ENCODE results near the gene XPO5. TPM values are rescaled to one million over a fixed set of nuclear protein-coding genes. Genes with fewer than 3 reads are reported as not detected.

Gene XPO5
- total RNA-seq, 6 experiments from 2014 or later, result 11.3 to 16.3 (median 12.6) TPM

DNA sequence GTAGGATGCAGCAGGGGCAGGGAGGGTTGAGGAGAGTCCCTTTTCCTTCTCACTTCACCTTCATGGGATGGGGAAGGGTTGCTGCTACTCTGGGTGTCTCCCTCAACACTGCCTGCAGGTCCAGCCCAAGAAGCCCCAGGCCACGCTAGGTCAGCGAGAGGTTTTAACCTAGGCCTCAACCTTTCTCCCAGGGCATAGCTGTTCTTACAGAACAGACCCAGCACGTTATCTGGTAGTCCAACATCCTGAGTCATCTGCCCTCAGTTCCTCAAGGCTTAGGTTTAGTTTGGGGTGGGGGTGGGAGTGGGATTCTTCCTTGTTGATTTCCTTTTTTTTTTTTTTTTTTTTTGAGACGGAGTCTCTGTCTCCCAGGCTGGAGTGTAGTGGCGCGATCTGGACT is 81.5 kb downstream of the XPO5 start:
- DNase-seq (no peak), ATAC-seq (no peak)
- TF ChIP-seq POLR2A (IDR thresholded peaks at IDR 0.05), result no peak
- TF ChIP-seq, protein P1, sequence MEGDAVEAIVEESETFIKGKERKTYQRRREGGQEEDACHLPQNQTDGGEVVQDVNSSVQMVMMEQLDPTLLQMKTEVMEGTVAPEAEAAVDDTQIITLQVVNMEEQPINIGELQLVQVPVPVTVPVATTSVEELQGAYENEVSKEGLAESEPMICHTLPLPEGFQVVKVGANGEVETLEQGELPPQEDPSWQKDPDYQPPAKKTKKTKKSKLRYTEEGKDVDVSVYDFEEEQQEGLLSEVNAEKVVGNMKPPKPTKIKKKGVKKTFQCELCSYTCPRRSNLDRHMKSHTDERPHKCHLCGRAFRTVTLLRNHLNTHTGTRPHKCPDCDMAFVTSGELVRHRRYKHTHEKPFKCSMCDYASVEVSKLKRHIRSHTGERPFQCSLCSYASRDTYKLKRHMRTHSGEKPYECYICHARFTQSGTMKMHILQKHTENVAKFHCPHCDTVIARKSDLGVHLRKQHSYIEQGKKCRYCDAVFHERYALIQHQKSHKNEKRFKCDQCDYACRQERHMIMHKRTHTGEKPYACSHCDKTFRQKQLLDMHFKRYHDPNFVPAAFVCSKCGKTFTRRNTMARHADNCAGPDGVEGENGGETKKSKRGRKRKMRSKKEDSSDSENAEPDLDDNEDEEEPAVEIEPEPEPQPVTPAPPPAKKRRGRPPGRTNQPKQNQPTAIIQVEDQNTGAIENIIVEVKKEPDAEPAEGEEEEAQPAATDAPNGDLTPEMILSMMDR (IDR thresholded peaks at IDR 0.05), result no peak
- Histone ChIP-seq H3K4me3 (no peak overlapping the region), H3K27ac (no peak overlapping the region), H3K9me3 (no peaks in the 10 kb centered on the region), H3K4me1 (peaks cover 0 to 16% (median 7%) of the 10 kb centered on the region in 4 donors), H3K36me3 (peaks cover 0 to 9% (median 0%) of the 10 kb centered on the region in 4 donors), H3K27me3 (no peaks in the 10 kb centered on the region)
- intact Hi-C loops (cut with DNase I), result no loop called here
- WGBS (ENCODE audit: insufficient coverage, low coverage, low lambda C conversion rate, missing lambda C conversion rate), result 80% methylated on average over 3 of the region's 6 CpGs

DNA sequence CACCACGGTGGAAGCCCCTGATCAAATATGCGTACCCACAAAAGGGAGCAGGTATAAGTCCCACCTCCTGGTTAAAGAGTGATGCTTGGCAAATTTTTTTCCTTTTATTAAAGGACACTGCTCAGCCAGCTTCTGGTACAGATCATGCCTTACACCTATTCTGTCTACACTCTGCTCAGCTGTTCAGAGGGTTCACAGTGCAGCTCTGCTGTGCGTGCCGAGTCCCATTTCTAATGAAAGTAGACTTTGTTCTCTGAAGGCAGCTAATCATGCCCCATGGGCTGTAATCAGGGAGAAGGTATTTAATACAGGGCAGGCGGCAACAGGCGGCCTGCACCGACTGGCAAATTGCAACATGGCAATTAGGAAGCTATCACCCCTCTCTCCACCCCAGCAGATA is 82.0 kb downstream of the XPO5 start:
- intact Hi-C loops (cut with DNase I), result no loop called here
- ATAC-seq (peak; percentile 47 to 82 (median 78)), DNase-seq (peak in 1 of 3 donors; percentile 67)
- Histone ChIP-seq H3K4me3 (no peak overlapping the region), H3K27me3 (no peaks in the 10 kb centered on the region), H3K36me3 (peaks cover 0 to 5% (median 0%) of the 10 kb centered on the region in 4 donors), H3K9me3 (no peaks in the 10 kb centered on the region), H3K4me1 (peaks cover 0 to 12% (median 5%) of the 10 kb centered on the region in 4 donors), H3K27ac (no peak overlapping the region)
- 46% methylated on average over 5 of the region's 7 CpGs for WGBS (ENCODE audit: insufficient coverage, low coverage, low lambda C conversion rate, missing lambda C conversion rate)
- no peak for TF ChIP-seq POLR2A (IDR thresholded peaks at IDR 0.05)
- TF ChIP-seq, protein P1 (IDR thresholded peaks at IDR 0.05), result no peak

DNA sequence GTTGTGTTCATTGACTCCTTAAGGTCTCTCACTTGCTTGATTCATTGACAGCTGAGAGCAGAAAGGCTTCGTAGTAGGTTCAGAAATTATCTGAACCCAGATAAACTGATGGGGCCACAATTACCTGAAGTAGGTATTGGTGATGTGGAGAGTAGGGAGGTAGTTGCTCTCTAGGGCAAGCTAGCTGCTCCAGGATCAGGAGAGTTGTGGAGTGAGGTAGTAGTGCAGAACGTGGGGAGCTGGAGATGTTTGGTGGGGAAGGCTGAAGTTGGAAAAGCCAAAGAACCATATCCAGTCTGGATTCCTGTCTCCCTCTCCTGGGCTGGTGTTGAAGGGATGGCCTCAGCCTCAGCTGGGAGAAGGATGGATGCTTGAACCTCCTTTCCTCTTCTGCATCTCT is 82.6 kb downstream of the XPO5 start:
- intact Hi-C loops (cut with DNase I), result no loop called here
- Histone ChIP-seq H3K27me3 (no peaks in the 10 kb centered on the region), H3K36me3 (peaks cover 0 to 5% (median 0%) of the 10 kb centered on the region in 4 donors), H3K9me3 (no peaks in the 10 kb centered on the region), H3K4me3 (no peak overlapping the region), H3K27ac (no peak overlapping the region), H3K4me1 (peaks cover 0 to 10% (median 4%) of the 10 kb centered on the region in 4 donors)
- DNase-seq (no peak), ATAC-seq (no peak)
- 93% methylated on average over 2 of the region's 2 CpGs for WGBS (ENCODE audit: insufficient coverage, low coverage, low lambda C conversion rate, missing lambda C conversion rate)
- TF ChIP-seq, protein P1 (IDR thresholded peaks at IDR 0.05), result no peak
- no peak for TF ChIP-seq POLR2A (IDR thresholded peaks at IDR 0.05)

DNA sequence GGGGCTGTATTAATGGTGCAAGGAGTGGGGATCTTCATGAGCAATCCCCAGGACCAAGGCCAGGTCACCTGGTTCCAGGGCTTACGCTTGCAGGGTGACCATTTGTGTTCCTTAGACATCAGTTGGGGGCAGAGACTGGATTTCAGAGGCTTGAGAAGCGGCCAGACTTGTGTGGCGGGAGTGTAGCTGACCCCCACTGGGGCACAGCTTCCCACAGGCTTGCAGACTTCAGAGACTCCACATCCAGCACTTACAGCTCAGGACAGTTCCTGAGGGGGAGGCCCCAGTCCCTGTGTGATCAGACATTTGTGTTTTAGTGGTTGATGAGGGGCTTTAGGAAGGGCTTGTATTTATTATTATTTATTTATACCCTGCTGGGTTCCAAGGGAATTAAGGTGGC is 83.2 kb downstream of the XPO5 start:
- DNase-seq (no peak), ATAC-seq (no peak)
- H3K27me3 ChIP-seq, result no peaks in the 10 kb centered on the region
- TF ChIP-seq POLR2A (IDR thresholded peaks at IDR 0.05), result no peak
- TF ChIP-seq, protein P1 (IDR thresholded peaks at IDR 0.05), result no peak
- H3K9me3 ChIP-seq, result no peaks in the 10 kb centered on the region
- H3K27ac ChIP-seq, result no peak overlapping the region
- peaks cover 0 to 10% (median 4%) of the 10 kb centered on the region in 4 donors for H3K4me1 ChIP-seq
- no peak overlapping the region for H3K4me3 ChIP-seq
- intact Hi-C loops (cut with DNase I), result no loop called here
- H3K36me3 ChIP-seq, result peaks cover 0 to 1% (median 0%) of the 10 kb centered on the region in 4 donors
- 67% methylated on average over 1 of the region's 3 CpGs for WGBS (ENCODE audit: insufficient coverage, low coverage, low lambda C conversion rate, missing lambda C conversion rate)

Measured in right lobe of liver (tissue), 6 donors.